Thyroid gland (tissue), 4 donors: Measurements from ENCODE around the gene KISS1R. TPM values are rescaled to one million over a fixed set of nuclear protein-coding genes. Genes with fewer than 3 reads are reported as not detected.
"Not testable (repeated sequence)": the region's sequence is repeated elsewhere in the genome, so short reads cannot be mapped to it uniquely, and the experiment has no call there.

ENCODE experiments used
- DNase-seq, 2 donors: peaks; one replicate each; pipeline ENCODE4 v3.0.0-alpha.2; 2019
- H3K27ac ChIP-seq, 3 donors: fragments of 200-600 bp; sonication (generic); 1 replicate in 2 of 3; 2 replicates in 1 of 3; pipeline ENCODE4 v1.5.1; 2016 to 2019; ENCODE audit warnings: mild to moderate bottlenecking in 1 of 3, moderate library complexity in 1 of 3
- H3K27me3 ChIP-seq: fragments of 200-600 bp; sonication (generic); one replicate; pipeline ENCODE4 v1.5.1; 2019
- H3K36me3 ChIP-seq, 2 donors: fragments of 200-600 bp; sonication (generic); one replicate each; pipeline ENCODE4 v1.5.1; 2016 to 2019
- H3K4me1 ChIP-seq, 2 donors: fragments of 200-600 bp; sonication (generic); one replicate each; pipeline ENCODE4 v1.5.1; 2017 to 2019
- H3K4me3 ChIP-seq, 3 donors: fragments of 200-600 bp; sonication (generic); replicated peaks in 1 of 3; 1 replicate in 2 of 3; 2 replicates in 1 of 3; pipeline ENCODE4 v1.5.1; 2016; ENCODE audit warnings: mild to moderate bottlenecking in 1 of 3
- H3K9me3 ChIP-seq: fragments of 200-600 bp; sonication (generic); one replicate; pipeline ENCODE4 v1.5.1; 2017
- CTCF ChIP-seq, 6 experiments: fragments of 200-600 bp in 3 of 6; fragments of 450-650 bp in 3 of 6; sonication (generic) in 3 of 6; IDR thresholded peaks; one replicate each; pipeline ENCODE4 v1.5.1; 2016 to 2019; ENCODE audit warnings: antibody characterized with exemption in 6 of 6, mild to moderate bottlenecking in 2 of 6, inconsistent platforms in 1 of 6, moderate library complexity in 1 of 6
- POLR2A ChIP-seq, 2 donors: fragments of 450-650 bp; IDR thresholded peaks; one replicate each; pipeline ENCODE4 v1.6.1; 2017; ENCODE audit warnings: antibody characterized with exemption in 2 of 2, mild to moderate bottlenecking in 2 of 2, moderate library complexity in 1 of 2
- WGBS, 2 donors: methylation state at CpG; one replicate each; pipeline ENCODE4 v1.1.5; 2017; 5-methylcytosine and 5-hydroxymethylcytosine counted together
- intact Hi-C: fragments of 100-400 bp; cut with DNase I; formaldehyde crosslinking; loops from one replicate; pipeline ENCODE4 v1.15.1; 2023
- total RNA-seq, 4 donors: library from RNA; depleted of rRNA; stranded (reverse); fragments of >200 nt; gene quantifications; one replicate each; pipeline ENCODE4 v1.2.3, GENCODE V29; 2016

KISS1R gene
- total RNA-seq, 4 donors from 2014 or later, result not detected

- peaks cover 6% of the 10 kb centered on the region in 2 donors for H3K4me1 ChIP-seq
- H3K36me3 ChIP-seq, result peaks cover 20 to 21% of the 10 kb centered on the region in 2 donors
- H3K9me3 ChIP-seq, result no peaks in the 10 kb centered on the region
- WGBS, 2 donors, result 81 to 100% methylated on average over 3 to 12 of the region's 26 CpGs
- TF ChIP-seq CTCF (IDR thresholded peaks at IDR 0.05) (no peak), POLR2A (IDR thresholded peaks at IDR 0.05) (no peak)
- intact Hi-C loops, result no loop called here
- H3K4me3 ChIP-seq, result no peak overlapping the region
- DNase-seq, result no peak
- no peak overlapping the region for H3K27ac ChIP-seq
- no peaks in the 10 kb centered on the region for H3K27me3 ChIP-seq
Observed at GRCh38 chr19:889662-890295, 27.4 kb upstream of the KISS1R start.

GRCh38 chr19:890831-891230 is 26.3 kb upstream of the KISS1R start:
- 89 to 90% methylated on average over 14 to 18 of the region's 18 CpGs for WGBS, 2 donors
- no peak for TF ChIP-seq POLR2A (IDR thresholded peaks at IDR 0.05)
- TF ChIP-seq CTCF (IDR thresholded peaks at IDR 0.05), result no peak
- H3K4me1 ChIP-seq, result peaks cover 6% of the 10 kb centered on the region in 2 donors
- no peak for DNase-seq
- H3K9me3 ChIP-seq, result no peaks in the 10 kb centered on the region
- H3K4me3 ChIP-seq, result no peak overlapping the region
- intact Hi-C loops, result no loop called here
- H3K27me3 ChIP-seq, result no peaks in the 10 kb centered on the region
- H3K36me3 ChIP-seq, result peaks cover 14 to 15% of the 10 kb centered on the region in 2 donors
- H3K27ac ChIP-seq, result no peak overlapping the region

- Histone ChIP-seq H3K4me3 (peak overlapping the region in 1 of 3 donors; percentile 78), H3K36me3 (peaks cover 6 to 13% of the 10 kb centered on the region in 2 donors)
- H3K27ac ChIP-seq, intact Hi-C loops, H3K4me1 ChIP-seq, H3K9me3 ChIP-seq, DNase-seq, H3K27me3 ChIP-seq: not testable (repeated sequence)
- WGBS, 2 donors, result 84 to 87% methylated on average over 21 to 25 of the region's 50 CpGs
Observed at GRCh38 chr19:891421-892200, 25.5 kb upstream of the KISS1R start.

GRCh38 chr19:892243-892893 is 24.8 kb upstream of the KISS1R start:
- TF ChIP-seq POLR2A (IDR thresholded peaks at IDR 0.05) (no peak), CTCF (IDR thresholded peaks at IDR 0.05) (no peak)
- no peak for DNase-seq
- Histone ChIP-seq H3K4me1 (peaks cover 6% of the 10 kb centered on the region in 2 donors), H3K27me3 (no peaks in the 10 kb centered on the region), H3K27ac (peak overlapping the region; percentile 71 to 94 (median 90)), H3K9me3 (no peaks in the 10 kb centered on the region), H3K4me3 (peak overlapping the region; percentile 36 to 83 (median 78)), H3K36me3 (peaks cover 6 to 8% of the 10 kb centered on the region in 2 donors)
- 6 to 7% methylated on average over 15 to 20 of the region's 27 CpGs for WGBS, 2 donors
- intact Hi-C loops, result no loop called here

GRCh38 chr19:892894-893689 is 24.0 kb upstream of the KISS1R start, which contains the start of the genes MED16 and RNU6-9:
TSS of gene MED16 (minus strand) at chr19:893187. CDS start at chr19:891131, 2,056 bp downstream.
TSS of gene RNU6-9 (plus strand) at chr19:893484.
- WGBS, 2 donors, result 1 to 2% methylated on average over 24 to 25 of the region's 69 CpGs
- Histone ChIP-seq H3K27me3 (no peaks in the 10 kb centered on the region), H3K9me3 (no peaks in the 10 kb centered on the region), H3K4me1 (peaks cover 6% of the 10 kb centered on the region in 2 donors), H3K4me3 (peak within 1 kb of the TSS; percentile 36 to 83 (median 78)), H3K36me3 (peaks cover 5 to 6% of the 10 kb centered on the region in 2 donors), H3K27ac (peak within 1 kb of the TSS; percentile 71 to 94 (median 90))
- intact Hi-C loops, result no loop called here
- TF ChIP-seq CTCF (IDR thresholded peaks at IDR 0.05) (no peak), POLR2A (IDR thresholded peaks at IDR 0.05) (peak in 1 of 2 donors; percentile 71)
- DNase-seq, result peak; percentile 93
